ENCODE results near the gene HERPUD2.

GRCh38 chr7:35657125-35657524 is 37.8 kb downstream of the HERPUD2 start:
- TF ChIP-seq, protein P1, sequence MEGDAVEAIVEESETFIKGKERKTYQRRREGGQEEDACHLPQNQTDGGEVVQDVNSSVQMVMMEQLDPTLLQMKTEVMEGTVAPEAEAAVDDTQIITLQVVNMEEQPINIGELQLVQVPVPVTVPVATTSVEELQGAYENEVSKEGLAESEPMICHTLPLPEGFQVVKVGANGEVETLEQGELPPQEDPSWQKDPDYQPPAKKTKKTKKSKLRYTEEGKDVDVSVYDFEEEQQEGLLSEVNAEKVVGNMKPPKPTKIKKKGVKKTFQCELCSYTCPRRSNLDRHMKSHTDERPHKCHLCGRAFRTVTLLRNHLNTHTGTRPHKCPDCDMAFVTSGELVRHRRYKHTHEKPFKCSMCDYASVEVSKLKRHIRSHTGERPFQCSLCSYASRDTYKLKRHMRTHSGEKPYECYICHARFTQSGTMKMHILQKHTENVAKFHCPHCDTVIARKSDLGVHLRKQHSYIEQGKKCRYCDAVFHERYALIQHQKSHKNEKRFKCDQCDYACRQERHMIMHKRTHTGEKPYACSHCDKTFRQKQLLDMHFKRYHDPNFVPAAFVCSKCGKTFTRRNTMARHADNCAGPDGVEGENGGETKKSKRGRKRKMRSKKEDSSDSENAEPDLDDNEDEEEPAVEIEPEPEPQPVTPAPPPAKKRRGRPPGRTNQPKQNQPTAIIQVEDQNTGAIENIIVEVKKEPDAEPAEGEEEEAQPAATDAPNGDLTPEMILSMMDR (IDR thresholded peaks at IDR 0.05): no peak
- TF ChIP-seq POLR2A (IDR thresholded peaks at IDR 0.05): no peak
- TF ChIP-seq POLR2AphosphoS5 (IDR thresholded peaks at IDR 0.05): no peak

All from prostate gland (tissue), 2 donors.